K562 (cell line): ENCODE data around the gene C19orf44. TPM values are rescaled to one million over a fixed set of nuclear protein-coding genes. Genes with fewer than 3 reads are reported as not detected.

Experiments used
- CEBPB ChIP-seq: fragments of 450-650 bp; IDR thresholded peaks from 2 replicates; pipeline ENCODE4 v1.6.1; 2016; ENCODE audit warnings: missing genetic modification characterization, missing compliant biosample characterization
- ETV1 ChIP-seq: fragments of 450-650 bp; conservative IDR thresholded peaks from 2 replicates; pipeline ENCODE4 v1.6.1; 2016; ENCODE audit warnings: missing genetic modification characterization, control low read depth, low read depth, missing compliant biosample characterization
- ETV5 ChIP-seq: sonication (generic); formaldehyde crosslinking; IDR thresholded peaks from 2 replicates; pipeline ENCODE4 v1.4.0; 2020; ENCODE audit warnings: low read depth, mild to moderate bottlenecking, missing genetic modification reagents
- FIP1L1 ChIP-seq: fragments of 200-400 bp; formaldehyde crosslinking; IDR thresholded peaks from 2 replicates; pipeline ENCODE4 v1.6.1; 2018; ENCODE audit warnings: mild to moderate bottlenecking, low read depth, low read length; ENCODE audit not compliant: poor library complexity, severe bottlenecking
- KDM5B ChIP-seq: fragments of 200-600 bp; sonication (generic); IDR thresholded peaks from 2 replicates; pipeline ENCODE4 v1.6.1; 2012; ENCODE audit warnings: low read depth, mild to moderate bottlenecking, moderate library complexity, low read length, control low read depth, inconsistent platforms; ENCODE audit not compliant: insufficient replicate concordance
- NELFE ChIP-seq: IDR thresholded peaks from 2 replicates; pipeline ENCODE4 v1.6.1; 2011; ENCODE audit warnings: mild to moderate bottlenecking; ENCODE audit not compliant: insufficient read depth, insufficient read length
- RFX7 ChIP-seq: fragments of 250-450 bp; sonication (Bioruptor Pico); IDR thresholded peaks from 2 replicates; pipeline ENCODE4 v1.5.1; 2021; ENCODE audit warnings: mild to moderate bottlenecking
- SAFB ChIP-seq: fragments of 200-400 bp; formaldehyde crosslinking; IDR thresholded peaks from 2 replicates; pipeline ENCODE4 v1.6.1; 2017; ENCODE audit warnings: low read depth, low read length, borderline replicate concordance
- SPI1 ChIP-seq: IDR thresholded peaks from 2 replicates; pipeline ENCODE4 v1.6.1; 2011; ENCODE audit warnings: low read depth, low read length, control low read depth, borderline replicate concordance
- TARDBP ChIP-seq: fragments of 450-650 bp; IDR thresholded peaks from 2 replicates; pipeline ENCODE4 v1.6.1; 2016
- TFAM ChIP-seq: fragments of 250-450 bp; sonication (Bioruptor Pico); conservative IDR thresholded peaks from 2 replicates; pipeline ENCODE4 v1.5.0; 2021; ENCODE audit warnings: mild to moderate bottlenecking, moderate library complexity
- TSC22D4 ChIP-seq: fragments of 450-650 bp; IDR thresholded peaks from 2 replicates; pipeline ENCODE4 v1.6.1; 2016; ENCODE audit warnings: missing genetic modification characterization, missing biosample characterization, control low read depth
- XRCC5 ChIP-seq: fragments of 200-400 bp; formaldehyde crosslinking; IDR thresholded peaks from 2 replicates; pipeline ENCODE4 v1.6.1; 2017; ENCODE audit warnings: low read depth, mild to moderate bottlenecking, low read length
- ZBED1 ChIP-seq: IDR thresholded peaks from 2 replicates; pipeline ENCODE4 v1.6.1; 2014
- polyA plus RNA-seq, 8 experiments: library from polyadenylated mRNA; depleted of rRNA in 4 of 8; stranded (reverse) in 5 of 8; unstranded in 3 of 8; fragments of >200 nt; fragmentation: Nextera tagmentation in 2 of 8; fragmentation: Illumina TruSeq in 1 of 8; extraction: Ambion mirVana in 2 of 8; extraction: Trizol in 1 of 8; gene quantifications; 2 replicates each; pipeline versions ENCODE4 v1.2.1 to v1.2.3, GENCODE V29; 2011 to 2014; ENCODE audit warnings: inconsistent platforms in 1 of 8, missing spikeins in 1 of 8
- total RNA-seq, 7 experiments: library from RNA; depleted of rRNA in 6 of 7; stranded (reverse); fragments of >200 nt in 6 of 7; fragmentation: Illumina TruSeq in 2 of 7; extraction: Trizol in 2 of 7; gene quantifications; 2 replicates each; pipeline versions ENCODE4 v1.2.1 to v1.2.3, GENCODE V29; 2011 to 2021; ENCODE audit warnings: low replicate concordance in 1 of 7
- TF ChIP-seq, protein P1 (sequence below): fragments of 450-650 bp; formaldehyde crosslinking; IDR thresholded peaks from 2 replicates; pipeline ENCODE4 v1.4.0; 2020; ENCODE audit warnings: mild to moderate bottlenecking, moderate library complexity

The C19orf44 gene
- total and polyA plus RNA-seq, 9 of the 15 experiments (the other 6 are each of a cell fraction or from before 2014, with no cell fraction given) = 0.41 to 7.7 (median 3.5) TPM

GRCh38 chr19:16542045-16542909 lies 46.1 kb downstream of the C19orf44 start, which contains the start of gene CHERP (continued):
- TF ChIP-seq KDM5B (peak; percentile 96), RFX7 (CRISPR knock-in tag) (no peak), NELFE (no peak), TSC22D4 (tag) (no peak), ETV5 (CRISPR knock-in tag) (peak; percentile 96), SAFB (peak; percentile 91), ZBED1 (no peak), CEBPB (no peak), FIP1L1 (peak; percentile 70), SPI1 (peak; percentile 32; the same call in 1 of the 2 replicates), TFAM (CRISPR knock-in tag) (no peak), ETV1 (tag) (peak; percentile 79), XRCC5 (no peak), TARDBP (peak; percentile 76; the same call in 1 of the 2 replicates)
- TF ChIP-seq, protein P1, sequence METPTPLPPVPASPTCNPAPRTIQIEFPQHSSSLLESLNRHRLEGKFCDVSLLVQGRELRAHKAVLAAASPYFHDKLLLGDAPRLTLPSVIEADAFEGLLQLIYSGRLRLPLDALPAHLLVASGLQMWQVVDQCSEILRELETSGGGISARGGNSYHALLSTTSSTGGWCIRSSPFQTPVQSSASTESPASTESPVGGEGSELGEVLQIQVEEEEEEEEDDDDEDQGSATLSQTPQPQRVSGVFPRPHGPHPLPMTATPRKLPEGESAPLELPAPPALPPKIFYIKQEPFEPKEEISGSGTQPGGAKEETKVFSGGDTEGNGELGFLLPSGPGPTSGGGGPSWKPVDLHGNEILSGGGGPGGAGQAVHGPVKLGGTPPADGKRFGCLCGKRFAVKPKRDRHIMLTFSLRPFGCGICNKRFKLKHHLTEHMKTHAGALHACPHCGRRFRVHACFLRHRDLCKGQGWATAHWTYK = peak; percentile 87
